ENCODE results near the gene C1orf226. TPM values are rescaled to one million over a fixed set of nuclear protein-coding genes. Genes with fewer than 3 reads are reported as not detected.
"Not testable (repeated sequence)": the region's sequence is repeated elsewhere in the genome, so short reads cannot be mapped to it uniquely, and the experiment has no call there.

The C1orf226 gene
- total and polyA plus RNA-seq, 5 donors from 2014 or later = 0.10 to 0.14 TPM; not detected in 3

GRCh38 chr1:162418584-162418983, 37.1 kb downstream of the C1orf226 start:
- not testable (repeated sequence) for H3K36me3 Mint-ChIP-seq; H3K4me3 ChIP-seq (ENCODE audit: low read depth, low read length); H3K4me1 ChIP-seq (ENCODE audit: control insufficient read depth, insufficient read depth, low read length, poor library complexity, severe bottlenecking); H3K36me3 ChIP-seq (ENCODE audit: control insufficient read depth, insufficient read depth, low read length); H3K27ac ChIP-seq (ENCODE audit: insufficient read depth, low read length, poor library complexity, severe bottlenecking); ATAC-seq (ENCODE audit: low read depth in 2 of 2); H3K4me3 Mint-ChIP-seq; H3K4me1 Mint-ChIP-seq; H3K9me3 Mint-ChIP-seq; H3K9me3 ChIP-seq (ENCODE audit: control insufficient read depth in 2 of 2, low read length in 2 of 2); DNase-seq; H3K27ac Mint-ChIP-seq
- peaks cover 15% of the 10 kb centered on the region for H3K27me3 ChIP-seq (ENCODE audit: control insufficient read depth, insufficient read depth, low read length)
- peaks cover 19% of the 10 kb centered on the region for H3K27me3 Mint-ChIP-seq

GRCh38 chr1:162419450-162419931, 38.0 kb downstream of the C1orf226 start:
- H3K4me3 Mint-ChIP-seq; H3K9me3 Mint-ChIP-seq; H3K27ac ChIP-seq (ENCODE audit: insufficient read depth, low read length, poor library complexity, severe bottlenecking); ATAC-seq (ENCODE audit: low read depth in 2 of 2); H3K4me3 ChIP-seq (ENCODE audit: low read depth, low read length); H3K4me1 Mint-ChIP-seq; H3K36me3 ChIP-seq (ENCODE audit: control insufficient read depth, insufficient read depth, low read length); H3K9me3 ChIP-seq (ENCODE audit: control insufficient read depth in 2 of 2, low read length in 2 of 2); H3K4me1 ChIP-seq (ENCODE audit: control insufficient read depth, insufficient read depth, low read length, poor library complexity, severe bottlenecking); H3K27ac Mint-ChIP-seq; H3K36me3 Mint-ChIP-seq; DNase-seq: not testable (repeated sequence)
- H3K27me3 ChIP-seq (ENCODE audit: control insufficient read depth, insufficient read depth, low read length) = peaks cover 15% of the 10 kb centered on the region
- peaks cover 19% of the 10 kb centered on the region for H3K27me3 Mint-ChIP-seq

- Histone ChIP-seq H3K36me3 (ENCODE audit: control insufficient read depth, insufficient read depth, low read length) (no peaks in the 10 kb centered on the region), H3K27me3 (ENCODE audit: control insufficient read depth, insufficient read depth, low read length) (peaks cover 13% of the 10 kb centered on the region), H3K9me3 (ENCODE audit: control insufficient read depth in 2 of 2, low read length in 2 of 2) (no peaks in the 10 kb centered on the region), H3K4me3 (ENCODE audit: low read depth, low read length) (no peak overlapping the region), H3K27ac (ENCODE audit: insufficient read depth, low read length, poor library complexity, severe bottlenecking) (no peak overlapping the region), H3K4me1 (ENCODE audit: control insufficient read depth, insufficient read depth, low read length, poor library complexity, severe bottlenecking) (no peaks in the 10 kb centered on the region)
- H3K27me3 Mint-ChIP-seq = peaks cover 19% of the 10 kb centered on the region
- DNase-seq (no peak), ATAC-seq (ENCODE audit: low read depth in 2 of 2) (no peak)
- H3K4me1 Mint-ChIP-seq = no peaks in the 10 kb centered on the region
- peaks cover 0 to 3% (median 0%) of the 10 kb centered on the region in 7 donors for H3K9me3 Mint-ChIP-seq
- no peak overlapping the region for H3K27ac Mint-ChIP-seq
- H3K4me3 Mint-ChIP-seq = no peak overlapping the region
- H3K36me3 Mint-ChIP-seq = no peaks in the 10 kb centered on the region
Measured at GRCh38 chr1:162420120-162420519, 38.6 kb downstream of the C1orf226 start.

GRCh38 chr1:162421258-162422164, 40.0 kb downstream of the C1orf226 start:
- H3K27ac ChIP-seq (ENCODE audit: insufficient read depth, low read length, poor library complexity, severe bottlenecking) = no peak overlapping the region
- no peak for DNase-seq
- Mint-ChIP-seq H3K9me3 (peaks cover 0 to 3% (median 0%) of the 10 kb centered on the region in 7 donors), H3K4me3 (no peak overlapping the region), H3K4me1 (no peaks in the 10 kb centered on the region), H3K27me3 (peaks cover 9% of the 10 kb centered on the region), H3K36me3 (no peaks in the 10 kb centered on the region), H3K27ac (no peak overlapping the region)
- no peak for ATAC-seq (ENCODE audit: low read depth in 2 of 2)
- H3K9me3 ChIP-seq (ENCODE audit: control insufficient read depth in 2 of 2, low read length in 2 of 2) = no peaks in the 10 kb centered on the region
- H3K4me1 ChIP-seq (ENCODE audit: control insufficient read depth, insufficient read depth, low read length, poor library complexity, severe bottlenecking) = no peaks in the 10 kb centered on the region
- no peak overlapping the region for H3K4me3 ChIP-seq (ENCODE audit: low read depth, low read length)
- no peaks in the 10 kb centered on the region for H3K36me3 ChIP-seq (ENCODE audit: control insufficient read depth, insufficient read depth, low read length)
- peaks cover 9% of the 10 kb centered on the region for H3K27me3 ChIP-seq (ENCODE audit: control insufficient read depth, insufficient read depth, low read length)

GRCh38 chr1:162422662-162423375, 41.3 kb downstream of the C1orf226 start:
- Mint-ChIP-seq H3K9me3 (peaks cover 0 to 3% (median 0%) of the 10 kb centered on the region in 7 donors), H3K27me3 (peaks cover 17% of the 10 kb centered on the region), H3K36me3 (no peaks in the 10 kb centered on the region), H3K4me3 (no peak overlapping the region), H3K4me1 (no peaks in the 10 kb centered on the region), H3K27ac (no peak overlapping the region)
- DNase-seq = no peak
- H3K27me3 ChIP-seq (ENCODE audit: control insufficient read depth, insufficient read depth, low read length) = peaks cover 6% of the 10 kb centered on the region
- H3K36me3 ChIP-seq (ENCODE audit: control insufficient read depth, insufficient read depth, low read length) = no peaks in the 10 kb centered on the region
- H3K4me1 ChIP-seq (ENCODE audit: control insufficient read depth, insufficient read depth, low read length, poor library complexity, severe bottlenecking) = no peaks in the 10 kb centered on the region
- no peaks in the 10 kb centered on the region for H3K9me3 ChIP-seq (ENCODE audit: control insufficient read depth in 2 of 2, low read length in 2 of 2)
- no peak overlapping the region for H3K4me3 ChIP-seq (ENCODE audit: low read depth, low read length)
- H3K27ac ChIP-seq (ENCODE audit: insufficient read depth, low read length, poor library complexity, severe bottlenecking) = no peak overlapping the region
- no peak for ATAC-seq (ENCODE audit: low read depth in 2 of 2)

- no peak overlapping the region for H3K4me3 ChIP-seq (ENCODE audit: low read depth, low read length)
- Mint-ChIP-seq H3K27me3 (peaks cover 7% of the 10 kb centered on the region), H3K4me3 (no peak overlapping the region), H3K36me3 (no peaks in the 10 kb centered on the region), H3K27ac (no peak overlapping the region), H3K9me3 (peaks cover 0 to 7% (median 0%) of the 10 kb centered on the region in 7 donors), H3K4me1 (no peaks in the 10 kb centered on the region)
- no peak for DNase-seq
- no peaks in the 10 kb centered on the region for H3K36me3 ChIP-seq (ENCODE audit: control insufficient read depth, insufficient read depth, low read length)
- H3K9me3 ChIP-seq (ENCODE audit: control insufficient read depth in 2 of 2, low read length in 2 of 2) = no peaks in the 10 kb centered on the region
- H3K4me1 ChIP-seq (ENCODE audit: control insufficient read depth, insufficient read depth, low read length, poor library complexity, severe bottlenecking) = no peaks in the 10 kb centered on the region
- ATAC-seq (ENCODE audit: low read depth in 2 of 2) = no peak
- H3K27ac ChIP-seq (ENCODE audit: insufficient read depth, low read length, poor library complexity, severe bottlenecking) = no peak overlapping the region
- no peaks in the 10 kb centered on the region for H3K27me3 ChIP-seq (ENCODE audit: control insufficient read depth, insufficient read depth, low read length)
Measured at GRCh38 chr1:162430583-162430982, 49.1 kb downstream of the C1orf226 start.

- not testable (repeated sequence) for H3K36me3 Mint-ChIP-seq; ATAC-seq (ENCODE audit: low read depth in 2 of 2); DNase-seq; H3K4me3 Mint-ChIP-seq; H3K36me3 ChIP-seq (ENCODE audit: control insufficient read depth, insufficient read depth, low read length); H3K27ac ChIP-seq (ENCODE audit: insufficient read depth, low read length, poor library complexity, severe bottlenecking); H3K4me3 ChIP-seq (ENCODE audit: low read depth, low read length); H3K27me3 Mint-ChIP-seq; H3K4me1 Mint-ChIP-seq; H3K9me3 Mint-ChIP-seq; H3K27me3 ChIP-seq (ENCODE audit: control insufficient read depth, insufficient read depth, low read length); H3K9me3 ChIP-seq (ENCODE audit: control insufficient read depth in 2 of 2, low read length in 2 of 2); H3K4me1 ChIP-seq (ENCODE audit: control insufficient read depth, insufficient read depth, low read length, poor library complexity, severe bottlenecking); H3K27ac Mint-ChIP-seq
Measured at GRCh38 chr1:162432977-162433713, 51.6 kb downstream of the C1orf226 start.
